ENCODE results near the gene INS.

- TF ChIP-seq CTCF (IDR thresholded peaks at IDR 0.05) (no peak), POLR2AphosphoS5 (IDR thresholded peaks at IDR 0.05) (no peak), POLR2A (IDR thresholded peaks at IDR 0.05; ENCODE audit: low read depth) (no peak), EP300 (IDR thresholded peaks at IDR 0.05) (no peak)
Observed at GRCh38 chr11:2113776-2114175, 47.2 kb downstream of the INS start.

Measured in esophagus muscularis mucosa (tissue), 4 donors.